Measurements from ENCODE around the gene MOBP. TPM values are rescaled to one million over a fixed set of nuclear protein-coding genes. Genes with fewer than 3 reads are reported as not detected.

Gene MOBP
- total RNA-seq, 4 donors from 2014 or later: not detected

DNA sequence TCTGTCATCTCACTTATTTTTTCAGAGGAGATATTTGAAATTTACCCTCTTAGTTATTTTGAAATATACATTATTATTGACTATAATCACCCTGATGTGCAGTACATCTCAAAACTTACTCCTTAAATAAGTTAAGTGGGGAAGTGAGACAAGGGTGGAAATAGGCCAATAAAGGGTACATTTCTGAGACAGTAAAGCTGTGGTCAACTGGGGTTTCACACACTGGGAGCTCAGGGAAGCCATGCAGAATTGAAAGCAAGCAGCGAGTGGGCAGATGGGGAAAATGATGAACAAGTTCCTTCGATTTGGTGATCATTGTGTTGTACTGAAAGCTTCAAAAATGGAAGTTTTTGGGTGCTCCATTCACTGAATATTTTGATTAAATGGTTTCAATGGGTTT is 21.6 kb upstream of the MOBP start:
- Histone ChIP-seq H3K36me3 (no peaks in the 10 kb centered on the region), H3K27ac (no peak overlapping the region), H3K4me1 (no peaks in the 10 kb centered on the region), H3K27me3 (peaks cover 0 to 4% (median 0%) of the 10 kb centered on the region in 4 donors), H3K4me3 (no peak overlapping the region), H3K9me3 (no peaks in the 10 kb centered on the region)
- 55 to 70% methylated on average over 2 of the region's 2 CpGs for WGBS, 2 donors
- no peak for TF ChIP-seq POLR2A (IDR thresholded peaks at IDR 0.05)
- TF ChIP-seq, protein P1, sequence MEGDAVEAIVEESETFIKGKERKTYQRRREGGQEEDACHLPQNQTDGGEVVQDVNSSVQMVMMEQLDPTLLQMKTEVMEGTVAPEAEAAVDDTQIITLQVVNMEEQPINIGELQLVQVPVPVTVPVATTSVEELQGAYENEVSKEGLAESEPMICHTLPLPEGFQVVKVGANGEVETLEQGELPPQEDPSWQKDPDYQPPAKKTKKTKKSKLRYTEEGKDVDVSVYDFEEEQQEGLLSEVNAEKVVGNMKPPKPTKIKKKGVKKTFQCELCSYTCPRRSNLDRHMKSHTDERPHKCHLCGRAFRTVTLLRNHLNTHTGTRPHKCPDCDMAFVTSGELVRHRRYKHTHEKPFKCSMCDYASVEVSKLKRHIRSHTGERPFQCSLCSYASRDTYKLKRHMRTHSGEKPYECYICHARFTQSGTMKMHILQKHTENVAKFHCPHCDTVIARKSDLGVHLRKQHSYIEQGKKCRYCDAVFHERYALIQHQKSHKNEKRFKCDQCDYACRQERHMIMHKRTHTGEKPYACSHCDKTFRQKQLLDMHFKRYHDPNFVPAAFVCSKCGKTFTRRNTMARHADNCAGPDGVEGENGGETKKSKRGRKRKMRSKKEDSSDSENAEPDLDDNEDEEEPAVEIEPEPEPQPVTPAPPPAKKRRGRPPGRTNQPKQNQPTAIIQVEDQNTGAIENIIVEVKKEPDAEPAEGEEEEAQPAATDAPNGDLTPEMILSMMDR (IDR thresholded peaks at IDR 0.05): no peak
- DNase-seq: no peak
- intact Hi-C loops (cut with DNase I): no loop called here

DNA sequence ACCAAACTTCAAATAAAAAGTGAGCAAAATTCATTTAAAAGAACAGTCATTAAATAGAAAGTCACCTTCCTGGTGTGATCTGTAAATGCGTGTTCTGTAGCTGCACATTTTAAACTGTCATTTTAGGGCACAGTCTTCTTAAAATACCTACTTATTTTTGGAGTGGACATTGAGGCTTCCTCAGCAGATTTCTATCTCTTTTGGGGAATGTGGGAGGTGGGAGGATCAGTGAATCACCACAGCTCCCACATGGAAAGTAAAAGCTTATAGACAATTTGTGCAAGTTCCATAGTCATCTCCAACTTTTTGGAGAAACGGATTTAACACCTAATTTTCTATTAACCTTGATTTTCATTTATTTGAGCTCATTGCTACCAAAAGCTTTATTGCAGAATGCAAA is 21.0 kb upstream of the MOBP start:
- no peak overlapping the region for H3K4me3 ChIP-seq
- no peaks in the 10 kb centered on the region for H3K4me1 ChIP-seq
- intact Hi-C loops (cut with DNase I): no loop called here
- WGBS, 2 donors: 76 to 88% methylated on average over 2 of the region's 2 CpGs
- no peaks in the 10 kb centered on the region for H3K36me3 ChIP-seq
- H3K27ac ChIP-seq: no peak overlapping the region
- TF ChIP-seq POLR2A (IDR thresholded peaks at IDR 0.05): no peak
- H3K9me3 ChIP-seq: no peaks in the 10 kb centered on the region
- DNase-seq: no peak
- peaks cover 0 to 4% (median 0%) of the 10 kb centered on the region in 4 donors for H3K27me3 ChIP-seq

DNA sequence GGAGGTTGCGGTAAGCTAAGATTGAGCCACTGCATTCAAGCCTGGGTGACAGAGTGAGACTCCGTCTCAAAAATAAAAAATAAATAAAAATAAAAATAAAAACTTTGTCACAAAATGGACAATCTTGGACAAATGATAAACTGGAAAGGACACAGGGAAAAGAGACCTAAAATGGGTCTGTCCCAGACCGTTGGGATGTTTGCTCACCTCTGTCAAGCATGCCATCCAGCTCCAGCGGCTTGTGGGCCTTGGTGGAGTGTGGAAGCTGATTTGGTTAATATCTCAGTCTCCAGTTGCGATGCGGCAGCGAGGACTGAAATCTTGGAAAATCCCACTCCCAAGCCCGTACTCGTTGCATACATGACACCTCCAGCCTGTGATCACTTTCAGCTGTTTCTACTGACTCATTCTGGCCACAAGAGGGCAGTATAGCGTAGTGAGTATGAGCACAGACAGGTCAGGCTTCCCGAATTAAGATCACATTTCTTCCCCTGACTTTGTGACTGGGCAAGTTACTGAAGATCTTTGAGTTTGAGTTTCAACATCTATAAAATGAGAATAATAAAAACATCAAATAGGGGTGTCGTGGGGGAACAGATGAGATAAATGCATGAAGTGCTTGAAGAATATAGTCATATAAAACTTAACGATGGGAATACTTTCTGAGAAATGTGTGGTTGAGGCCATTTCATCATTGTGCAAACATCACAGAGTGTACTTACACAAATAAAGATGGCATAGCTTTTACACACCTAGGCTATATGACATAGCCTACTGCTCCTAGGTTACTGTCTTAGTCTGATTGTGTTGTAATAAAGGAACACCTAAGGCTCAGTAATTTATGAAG is 19.6 kb upstream of the MOBP start:
- 23 to 24% methylated on average over 13 of the region's 13 CpGs for WGBS, 2 donors
- no peaks in the 10 kb centered on the region for H3K9me3 ChIP-seq
- no peak overlapping the region for H3K27ac ChIP-seq
- intact Hi-C loops (cut with DNase I): no loop called here
- DNase-seq: peak; percentile 4
- peaks cover 0 to 4% (median 0%) of the 10 kb centered on the region in 4 donors for H3K27me3 ChIP-seq
- no peaks in the 10 kb centered on the region for H3K4me1 ChIP-seq
- TF ChIP-seq, protein P1 (IDR thresholded peaks at IDR 0.05): peak; percentile 69 to 86 (median 76)
- TF ChIP-seq POLR2A (IDR thresholded peaks at IDR 0.05): no peak
- no peak overlapping the region for H3K4me3 ChIP-seq
- H3K36me3 ChIP-seq: no peaks in the 10 kb centered on the region

DNA sequence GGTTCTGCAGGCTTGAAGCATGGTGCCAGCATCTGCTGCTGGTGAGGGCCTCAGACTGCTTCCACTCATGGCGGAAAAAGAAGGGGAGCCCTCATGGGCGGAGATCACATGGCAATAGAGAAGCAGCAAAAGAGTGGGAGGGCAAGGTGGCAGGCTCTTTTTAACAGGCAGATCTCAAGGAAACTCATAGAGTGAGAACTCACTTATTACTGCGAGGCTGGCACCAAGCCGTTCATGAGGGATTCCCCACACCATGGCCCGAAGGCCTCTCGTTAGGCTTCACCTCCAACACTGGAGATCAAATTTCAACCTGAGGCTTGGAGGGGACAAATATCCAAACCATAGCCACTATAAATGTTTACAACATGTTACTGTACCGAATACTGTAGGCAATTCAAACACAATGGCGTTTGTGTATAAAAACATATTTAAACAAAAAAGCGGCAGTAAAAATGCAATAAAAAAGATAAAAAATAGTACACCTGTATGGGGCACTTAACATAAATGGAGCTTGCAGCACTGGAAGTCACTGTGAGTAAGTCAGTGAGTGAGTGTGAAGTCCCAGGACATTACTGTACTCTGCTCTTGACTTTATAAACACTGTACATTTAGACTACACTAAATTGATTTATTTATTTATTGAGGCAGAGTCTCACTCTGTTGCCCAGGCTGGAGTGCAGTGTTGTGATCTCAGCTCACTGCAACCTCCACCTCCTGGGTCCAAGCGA is 18.8 kb upstream of the MOBP start:
- no peak for DNase-seq
- TF ChIP-seq, protein P1 (IDR thresholded peaks at IDR 0.05): no peak
- no peak for TF ChIP-seq POLR2A (IDR thresholded peaks at IDR 0.05)
- Histone ChIP-seq H3K36me3 (no peaks in the 10 kb centered on the region), H3K4me3 (no peak overlapping the region), H3K27me3 (peaks cover 0 to 4% (median 0%) of the 10 kb centered on the region in 4 donors), H3K9me3 (no peaks in the 10 kb centered on the region), H3K27ac (no peak overlapping the region), H3K4me1 (no peaks in the 10 kb centered on the region)
- 58 to 78% methylated on average over 10 of the region's 10 CpGs for WGBS, 2 donors
- intact Hi-C loops (cut with DNase I): no loop called here

DNA sequence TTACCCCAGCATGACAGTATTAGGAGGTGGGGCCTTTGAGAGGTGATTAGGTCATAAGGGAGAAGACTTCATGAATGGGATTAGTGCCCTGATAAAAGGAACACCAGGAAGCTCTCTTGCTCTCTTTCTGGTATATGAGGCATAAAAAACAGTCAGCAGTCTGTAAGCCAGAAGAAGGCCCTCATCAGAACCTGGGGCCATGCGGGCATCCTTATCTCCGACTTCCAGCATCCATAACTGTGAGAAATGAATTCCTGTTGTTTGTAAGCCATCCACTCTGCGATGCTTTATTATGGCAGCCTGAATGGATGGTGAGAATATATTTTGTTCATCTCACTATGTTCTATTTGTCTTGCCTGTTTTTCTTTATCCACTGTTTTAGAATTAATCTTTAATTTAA is 17.7 kb upstream of the MOBP start:
- Histone ChIP-seq H3K36me3 (no peaks in the 10 kb centered on the region), H3K4me3 (no peak overlapping the region), H3K4me1 (no peaks in the 10 kb centered on the region), H3K9me3 (no peaks in the 10 kb centered on the region), H3K27ac (no peak overlapping the region), H3K27me3 (no peaks in the 10 kb centered on the region)
- no peak for DNase-seq
- intact Hi-C loops (cut with DNase I): no loop called here
- 65 to 94% methylated on average over 3 of the region's 3 CpGs for WGBS, 2 donors
- TF ChIP-seq POLR2A (IDR thresholded peaks at IDR 0.05): no peak
- TF ChIP-seq, protein P1 (IDR thresholded peaks at IDR 0.05): no peak
